HG03039 (cell line): ENCODE data around the gene MCF2L2.
A peak's percentile ranks its signal among the peaks of the same experiment; 100 is the strongest.

ENCODE experiments used
- ATAC-seq: cut with Tn5 transposase; IDR thresholded peaks from one replicate; pipeline ENCODE4 v1.9.1; 2021; ENCODE audit warnings: mild to moderate bottlenecking, moderate library complexity; ENCODE audit not compliant: unreplicated experiment

The MCF2L2 gene

GRCh38 chr3:183299976-183300375 is 128.4 kb downstream of the MCF2L2 start:
- ATAC-seq = no peak

DNA sequence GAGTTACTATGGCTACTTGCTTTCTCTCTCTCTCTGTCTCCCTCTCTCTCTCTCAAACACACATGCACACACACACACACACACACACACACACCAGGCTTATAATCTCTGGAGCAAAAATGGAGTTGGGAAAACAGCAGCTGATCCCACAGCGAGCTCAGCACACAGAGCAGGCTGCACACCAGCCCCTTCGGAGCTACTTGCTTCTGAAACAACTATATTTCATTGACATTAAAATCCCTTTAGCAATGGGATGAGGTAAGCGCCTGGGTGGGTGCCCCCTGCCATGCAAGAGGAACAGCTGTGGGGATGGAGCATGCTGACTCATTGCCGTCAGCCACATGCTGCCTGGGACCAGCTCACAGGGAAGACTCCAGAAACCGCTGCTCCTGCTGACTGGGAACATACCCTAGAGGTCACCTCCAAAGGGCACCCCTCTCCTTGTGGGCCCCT is 129.7 kb downstream of the MCF2L2 start:
- ATAC-seq = no peak

DNA sequence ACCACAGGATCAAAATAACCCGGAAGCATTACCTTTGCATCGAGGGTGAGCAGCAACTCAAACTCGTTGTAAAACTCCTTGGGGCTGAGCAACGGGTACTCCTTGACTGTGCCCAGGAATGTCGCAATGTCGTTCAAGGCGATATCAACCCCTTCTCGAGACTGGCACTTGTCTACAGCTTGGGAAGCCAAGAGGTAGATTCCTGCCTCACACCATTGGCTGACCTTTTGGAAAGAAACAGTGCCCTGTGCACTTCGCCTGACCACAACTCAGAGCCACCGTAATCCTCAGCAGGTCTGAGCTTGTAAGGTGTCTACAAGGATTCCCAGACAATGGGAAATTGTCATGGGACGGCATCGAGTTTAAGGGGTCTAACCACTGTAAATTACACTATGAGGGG is 131.5 kb downstream of the MCF2L2 start:
- ATAC-seq = no peak

DNA sequence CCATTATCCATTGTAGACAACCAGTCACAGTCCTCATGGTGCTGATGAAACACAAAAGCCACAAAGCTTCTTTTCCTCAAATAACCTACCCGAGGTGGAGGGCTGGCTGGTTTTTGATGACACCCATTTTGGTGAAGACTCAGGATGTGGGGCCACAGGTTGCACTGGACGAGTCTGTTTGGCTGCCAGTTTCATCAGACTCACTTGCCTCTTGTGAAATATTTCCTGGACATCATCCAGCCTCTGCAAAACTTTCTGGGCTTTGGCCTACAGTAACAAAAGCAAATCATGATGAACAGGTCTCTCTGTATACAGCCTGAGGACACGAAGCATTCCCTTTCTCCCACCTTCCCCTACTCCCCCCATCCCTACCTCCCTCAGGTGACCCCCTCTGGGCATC is 133.2 kb downstream of the MCF2L2 start:
- no peak for ATAC-seq

GRCh38 chr3:183293966-183294365 is 134.5 kb downstream of the MCF2L2 start:
- no peak for ATAC-seq

GRCh38 chr3:183291497-183292031 is 136.9 kb downstream of the MCF2L2 start:
- ATAC-seq = no peak

DNA sequence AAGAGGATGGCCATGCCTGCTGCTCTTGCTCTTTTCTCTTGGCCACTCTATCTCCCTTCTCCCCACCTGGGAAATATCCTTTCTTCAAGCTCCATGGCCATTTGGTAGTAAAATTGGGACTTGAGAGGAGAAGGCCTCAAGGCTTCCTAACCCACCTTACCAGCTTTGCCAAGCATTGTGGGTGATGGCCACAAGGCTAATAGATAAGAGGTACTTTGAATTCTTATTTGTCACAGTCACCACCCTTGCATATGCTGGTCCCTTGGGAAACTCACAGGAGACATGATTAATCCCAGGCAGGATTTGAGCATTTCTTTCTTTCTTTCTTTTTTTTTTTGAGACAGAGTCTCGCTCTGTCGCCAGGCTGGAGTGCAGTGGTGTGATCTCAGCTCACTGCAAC is 138.2 kb downstream of the MCF2L2 start:
- ATAC-seq = no peak

GRCh38 chr3:183288117-183288516 is 140.3 kb downstream of the MCF2L2 start:
- ATAC-seq = no peak

GRCh38 chr3:183287301-183287971 is 141.0 kb downstream of the MCF2L2 start:
- no peak for ATAC-seq

GRCh38 chr3:183285828-183286457 is 142.5 kb downstream of the MCF2L2 start:
- ATAC-seq = peak; percentile 97

DNA sequence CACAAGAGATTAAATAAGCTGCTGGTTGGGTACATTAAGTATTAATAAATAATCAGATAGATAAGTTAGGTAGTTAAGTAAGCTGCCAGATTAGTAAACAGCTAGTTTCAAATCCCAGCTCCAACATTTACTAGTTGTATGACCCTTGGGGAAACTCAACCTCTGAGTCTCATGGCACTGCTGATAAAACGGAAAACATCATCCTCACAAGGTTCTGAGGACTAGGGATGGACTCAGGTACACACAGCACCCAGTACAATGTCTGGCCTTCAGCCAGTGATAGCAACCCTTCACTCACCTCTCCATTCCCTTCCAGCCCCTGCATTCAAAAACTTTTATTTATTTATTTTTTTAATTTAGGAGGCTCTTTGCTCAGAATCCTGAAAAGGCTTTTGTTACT is 143.1 kb downstream of the MCF2L2 start:
- no peak for ATAC-seq

DNA sequence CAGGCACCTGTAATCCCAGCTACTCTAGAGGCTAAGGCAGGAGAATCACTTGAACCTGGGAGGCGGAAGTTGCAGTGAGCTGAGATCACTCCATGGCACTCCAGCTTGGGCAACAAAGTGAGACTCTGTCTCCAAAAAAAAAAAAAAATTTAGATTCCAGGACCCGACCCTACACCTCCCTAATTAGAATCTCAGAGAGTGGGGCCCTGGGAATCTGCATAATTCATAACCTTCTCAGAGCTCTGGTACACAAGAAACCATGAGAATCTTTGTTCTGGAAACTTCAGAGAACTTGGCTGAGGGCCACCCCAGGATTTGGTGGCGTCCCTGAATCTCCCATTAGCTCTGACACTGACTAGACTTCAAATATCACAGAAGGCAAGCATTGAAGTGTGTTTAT is 143.8 kb downstream of the MCF2L2 start:
- ATAC-seq = no peak

- no peak for ATAC-seq
Measured at GRCh38 chr3:183283886-183284285, 144.5 kb downstream of the MCF2L2 start.

DNA sequence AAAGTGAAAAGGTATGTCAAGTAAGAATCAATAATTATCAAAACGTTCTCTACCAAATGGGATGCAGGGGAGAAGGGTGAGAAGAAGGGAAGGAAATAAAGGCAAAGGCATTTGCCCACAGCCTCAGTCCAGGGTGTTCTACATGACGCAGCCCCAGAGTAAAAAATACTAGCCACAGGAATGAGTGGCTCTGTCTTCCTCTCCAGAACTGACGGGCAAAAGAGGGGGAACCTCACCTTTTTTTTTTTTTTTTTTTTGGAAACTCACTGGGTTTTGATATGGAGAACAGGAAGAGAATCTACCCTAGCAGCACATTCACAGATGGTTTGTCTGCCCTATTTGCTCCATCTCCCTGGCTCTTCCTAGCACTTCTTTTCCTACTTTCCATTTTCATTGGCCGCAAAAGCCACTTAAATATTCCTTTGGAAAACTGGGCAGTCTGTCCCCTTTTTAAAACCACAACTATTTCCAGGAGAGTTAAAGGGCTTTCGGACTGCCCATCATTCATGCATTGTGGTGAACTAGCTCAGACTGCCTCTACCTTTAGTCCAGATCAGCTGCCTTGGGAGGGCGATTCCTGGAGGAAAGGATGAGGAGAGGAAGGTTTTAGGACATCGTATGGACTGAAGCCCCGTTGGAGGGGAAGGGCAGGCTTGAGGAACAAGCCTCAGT is 147.2 kb downstream of the MCF2L2 start:
- ATAC-seq = no peak

- ATAC-seq = no peak
Measured at GRCh38 chr3:183279371-183279770, 149.0 kb downstream of the MCF2L2 start.

- ATAC-seq = no peak
Measured at GRCh38 chr3:183278479-183279088, 149.8 kb downstream of the MCF2L2 start.

DNA sequence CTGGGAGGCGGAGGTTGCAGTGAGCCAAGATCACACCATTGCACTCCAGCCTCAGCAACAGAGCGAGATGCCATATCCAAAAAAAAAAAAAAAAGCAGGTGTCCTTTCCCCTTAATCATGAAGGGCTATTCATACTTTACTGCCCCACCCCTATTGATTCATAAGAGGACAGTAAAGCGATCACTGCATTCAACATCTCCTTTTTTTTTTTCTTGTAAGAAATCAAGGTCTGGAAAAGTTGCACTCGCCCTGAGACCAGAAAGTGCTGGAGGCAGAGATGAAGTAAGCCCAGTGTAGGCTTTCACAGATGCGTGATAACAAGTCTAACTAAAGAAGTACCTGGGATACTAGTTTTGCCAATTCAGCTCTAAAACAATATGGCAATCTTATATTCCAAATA is 151.2 kb downstream of the MCF2L2 start:
- ATAC-seq = no peak

DNA sequence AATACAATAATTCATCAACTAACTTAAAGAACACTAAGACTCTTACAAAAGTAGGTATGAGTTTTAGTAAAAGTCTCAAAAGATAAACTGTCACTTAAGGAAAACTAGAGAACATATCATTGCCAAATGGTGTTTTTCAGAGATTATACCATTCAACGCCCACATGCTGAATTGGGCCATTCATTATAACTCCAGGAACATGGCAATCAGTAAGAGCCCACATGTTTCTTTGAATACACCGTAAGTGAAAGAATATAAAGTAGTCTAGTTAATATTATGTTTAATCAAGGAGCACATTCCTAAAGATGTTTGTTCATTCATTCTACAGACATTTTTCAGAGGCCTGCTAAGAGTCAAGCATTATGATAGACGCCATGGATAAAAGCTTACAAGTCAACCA is 152.5 kb downstream of the MCF2L2 start:
- ATAC-seq = no peak

DNA sequence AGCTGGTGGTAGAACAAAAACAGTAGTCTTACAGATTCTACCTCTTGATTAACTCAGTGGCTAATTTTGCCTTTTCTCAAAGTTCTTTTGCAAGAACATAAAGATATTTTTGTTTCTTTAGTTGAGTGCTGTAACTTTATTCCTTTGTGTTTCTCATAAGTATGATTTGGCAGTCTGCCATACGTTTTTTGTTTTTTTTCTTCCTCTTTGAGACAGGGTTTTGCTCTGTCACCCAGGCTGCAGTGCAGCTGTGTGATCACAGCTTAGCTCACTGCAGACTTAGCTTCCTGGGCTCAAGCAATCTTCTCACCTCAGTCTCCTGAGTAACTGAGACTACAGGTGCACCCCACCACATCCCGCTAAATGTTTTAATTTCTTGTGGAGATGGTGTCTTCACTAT is 153.0 kb downstream of the MCF2L2 start:
- ATAC-seq = no peak

- no peak for ATAC-seq
Measured at GRCh38 chr3:183274609-183275008, 153.8 kb downstream of the MCF2L2 start.

GRCh38 chr3:183272791-183273190 is 155.6 kb downstream of the MCF2L2 start:
- no peak for ATAC-seq

- ATAC-seq = no peak
Measured at GRCh38 chr3:183272142-183272541, 156.3 kb downstream of the MCF2L2 start.
